Caco-2 (cell line): ENCODE data around the gene MYH9. TPM values are rescaled to one million over a fixed set of nuclear protein-coding genes. Genes with fewer than 3 reads are reported as not detected.

Source experiments
- BruUV-seq: library from RNA; stranded (reverse); fragments of 400-500 nt; replicated peaks from 2 replicates; lab custom pipeline; 2021; lab: Mats Ljungman, UMichigan
- CTCF ChIA-PET: fragments of 300-600 bp; sonication (Branson Sonifier 250); formaldehyde crosslinking; loops from one replicate; lab custom pipeline; 2022; ENCODE audit warnings: antibody characterized with exemption; lab: Charles Lee
- POLR2A ChIA-PET: fragments of 300-600 bp; sonication (Branson Sonifier 250); formaldehyde crosslinking; loops from one replicate; lab custom pipeline; 2022; ENCODE audit warnings: antibody characterized with exemption; lab: Charles Lee
- DNase-seq, 2 experiments: peaks; one replicate each; pipeline versions ENCODE4 v3.0.0 to v3.0.0-alpha.2; 2020 to 2022
- H3K27me3 ChIP-seq: replicated peaks from 2 replicates; pipeline ENCODE4 v1.6.0; 2011; ENCODE audit warnings: low read length; ENCODE audit not compliant: control insufficient read depth, insufficient read depth
- H3K36me3 ChIP-seq: 2 replicates; pipeline ENCODE4 v1.5.1; 2011; ENCODE audit warnings: low read length; ENCODE audit not compliant: control insufficient read depth, insufficient read depth
- H3K4me1 ChIP-seq: fragments of 250-450 bp; sonication (Bioruptor Pico); 2 replicates; pipeline ENCODE4 v1.5.1; 2020; ENCODE audit warnings: mild to moderate bottlenecking
- H3K4me3 ChIP-seq: 2 replicates; pipeline ENCODE4 v1.5.1; 2011; ENCODE audit warnings: low read depth, mild to moderate bottlenecking, control low read depth, low read length
- H3K9me3 ChIP-seq: fragments of 250-450 bp; sonication (Bioruptor Pico); 2 replicates; pipeline ENCODE4 v1.5.1; 2020; ENCODE audit warnings: mild to moderate bottlenecking, moderate library complexity
- H3K27ac Mint-ChIP-seq: one replicate; pipeline ENCODE4 v1.8.0; 2022; ENCODE audit warnings: mixed read lengths; ENCODE audit not compliant: unreplicated experiment
- H3K27me3 Mint-ChIP-seq: one replicate; pipeline ENCODE4 v1.8.0; 2022; ENCODE audit warnings: mixed read lengths; ENCODE audit not compliant: insufficient read depth, unreplicated experiment
- H3K36me3 Mint-ChIP-seq: one replicate; pipeline ENCODE4 v1.8.0; 2022; ENCODE audit warnings: mild to moderate bottlenecking, mixed read lengths; ENCODE audit not compliant: insufficient read depth, unreplicated experiment
- H3K4me1 Mint-ChIP-seq: one replicate; pipeline ENCODE4 v1.8.0; 2022; ENCODE audit warnings: low read depth, mixed read lengths; ENCODE audit not compliant: unreplicated experiment
- H3K4me3 Mint-ChIP-seq: one replicate; pipeline ENCODE4 v1.8.0; 2022; ENCODE audit warnings: mild to moderate bottlenecking, moderate library complexity, mixed read lengths; ENCODE audit not compliant: unreplicated experiment
- H3K9me3 Mint-ChIP-seq: one replicate; pipeline ENCODE4 v1.8.0; 2022; ENCODE audit warnings: mixed read lengths; ENCODE audit not compliant: unreplicated experiment
- CTCF ChIP-seq, 2 experiments: fragments of 200-600 bp in 1 of 2; IDR thresholded peaks; 1 replicate in 1 of 2; 2 replicates in 1 of 2; pipeline versions ENCODE4 v1.5.1 to v1.8.0; 2011 to 2022; ENCODE audit warnings: antibody characterized with exemption in 1 of 2, control low read depth in 1 of 2, inconsistent platforms in 1 of 2, low read depth in 1 of 2, low read length in 1 of 2, mild to moderate bottlenecking in 1 of 2, moderate library complexity in 1 of 2; ENCODE audit not compliant: insufficient read depth in 1 of 2, severe bottlenecking in 1 of 2, unreplicated experiment in 1 of 2
- intact Hi-C: fragments of 100-400 bp; cut with micrococcal nuclease; formaldehyde crosslinking; loops from one replicate; pipeline ENCODE4 v1.10.0; 2022; ENCODE audit not compliant: unreplicated experiment
- total RNA-seq: library from RNA; stranded (reverse); gene quantifications from 2 replicates; pipeline ENCODE4 v1.2.3, GENCODE V29; 2022

The MYH9 gene
- total RNA-seq, 1 experiment from 2014 or later = 513 TPM

DNA sequence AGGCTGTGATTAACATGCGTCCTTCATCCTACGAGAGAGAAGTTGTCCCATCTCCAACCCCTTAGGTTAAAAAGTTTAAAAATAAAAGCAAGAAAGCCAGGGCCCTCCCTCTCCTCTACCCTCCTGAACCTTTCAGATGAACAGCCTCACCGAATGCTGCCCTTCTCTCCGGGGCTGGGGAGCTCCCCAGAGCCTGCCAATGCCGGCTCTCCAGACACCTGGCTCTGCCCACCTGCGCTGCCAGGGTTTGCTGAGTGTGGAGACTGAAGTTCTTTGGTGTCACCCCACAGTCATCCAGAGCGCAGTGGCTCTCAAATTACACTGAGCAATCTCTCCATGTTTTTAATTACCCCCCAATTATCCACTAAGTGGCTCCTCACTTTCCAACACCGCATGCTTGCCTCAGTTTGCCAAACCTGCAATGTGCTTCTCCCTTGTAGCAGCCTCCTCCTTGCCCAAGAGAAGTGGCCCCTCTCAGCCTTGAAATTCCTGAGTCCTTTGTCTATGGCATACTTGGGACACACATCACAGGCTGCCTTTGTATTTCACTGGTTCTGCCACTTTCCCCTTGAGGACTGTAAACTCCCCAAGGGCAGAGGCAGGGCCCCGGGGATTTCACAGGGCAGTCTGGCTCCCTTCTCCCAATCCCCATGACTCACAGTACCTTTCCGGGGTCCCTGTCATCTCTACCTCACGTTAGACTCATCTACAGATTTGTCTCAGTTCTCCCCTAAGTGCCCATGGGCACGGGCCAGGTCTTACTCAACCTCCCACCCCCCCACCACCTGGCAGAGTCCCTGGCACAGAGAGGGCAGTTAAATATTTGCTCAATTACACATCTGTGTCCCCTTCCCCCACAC is 2.0 kb downstream of the MYH9 start:
- POLR2A ChIA-PET = interaction anchor here (0.5 to 0.6 kb wide), 2 partner anchors 66 to 144 kb away, joined by 6 to 8 read pairs; no protein-coding TSS in a partner anchor
- BruUV-seq = TSS peak; percentile 39
- H3K4me1 ChIP-seq = peaks cover 21% of the 10 kb centered on the region
- no peaks in the 10 kb centered on the region for H3K9me3 ChIP-seq
- CTCF ChIA-PET = interaction anchor here (1.3 kb wide), 1 partner anchor 85 kb away, joined by 4 read pairs; no protein-coding TSS in a partner anchor
- intact Hi-C loops = loop anchor here (1.0 kb wide), 1 partner anchor 17 kb away; no protein-coding TSS in a partner anchor
- Mint-ChIP-seq H3K9me3 (no peaks in the 10 kb centered on the region), H3K36me3 (peaks cover 69% of the 10 kb centered on the region), H3K4me1 (peaks cover 14% of the 10 kb centered on the region), H3K27ac (peak overlapping the region; percentile 81), H3K4me3 (peak overlapping the region; percentile 94), H3K27me3 (no peaks in the 10 kb centered on the region)
- no peaks in the 10 kb centered on the region; the same call in 1 of the 2 replicates for H3K36me3 ChIP-seq
- no peak for TF ChIP-seq CTCF (IDR thresholded peaks at IDR 0.05; ENCODE audit: insufficient read depth in 1 of 2, low read depth in 1 of 2, low read length in 1 of 2, severe bottlenecking in 1 of 2, unreplicated experiment in 1 of 2)
- no peaks in the 10 kb centered on the region for H3K27me3 ChIP-seq
- H3K4me3 ChIP-seq = peak overlapping the region; percentile 98
- DNase-seq = peak in 1 of 2 experiments; percentile 48

GRCh38 chr22:36384766-36385481 is 2.8 kb downstream of the MYH9 start:
- Histone ChIP-seq H3K27me3 (no peaks in the 10 kb centered on the region), H3K4me3 (no peak overlapping the region), H3K4me1 (peaks cover 21% of the 10 kb centered on the region), H3K9me3 (no peaks in the 10 kb centered on the region), H3K36me3 (peaks cover under 1% of the 10 kb centered on the region; the same call in 1 of the 2 replicates)
- BruUV-seq = no TSS peak
- Mint-ChIP-seq H3K27me3 (no peaks in the 10 kb centered on the region), H3K36me3 (peaks cover 77% of the 10 kb centered on the region), H3K9me3 (no peaks in the 10 kb centered on the region), H3K27ac (peak overlapping the region; percentile 81), H3K4me3 (peak overlapping the region; percentile 94), H3K4me1 (peaks cover 14% of the 10 kb centered on the region)
- no peak for TF ChIP-seq CTCF (IDR thresholded peaks at IDR 0.05; ENCODE audit: insufficient read depth in 1 of 2, low read depth in 1 of 2, low read length in 1 of 2, severe bottlenecking in 1 of 2, unreplicated experiment in 1 of 2)
- DNase-seq = no peak
- ChIA-PET POLR2A (interaction anchor here (0.5 to 0.6 kb wide), 4 partner anchors 35 to 145 kb away, joined by 3 to 10 read pairs (median 7); no protein-coding TSS in a partner anchor), CTCF (interaction anchor here (1.3 kb wide), 1 partner anchor 85 kb away, joined by 4 read pairs; no protein-coding TSS in a partner anchor)
- intact Hi-C loops = no loop called here

GRCh38 chr22:36383110-36383581 is 4.6 kb downstream of the MYH9 start:
- ChIA-PET CTCF (no interaction called here), POLR2A (no interaction called here)
- no peak for TF ChIP-seq CTCF (IDR thresholded peaks at IDR 0.05; ENCODE audit: insufficient read depth in 1 of 2, low read depth in 1 of 2, low read length in 1 of 2, severe bottlenecking in 1 of 2, unreplicated experiment in 1 of 2)
- H3K27me3 Mint-ChIP-seq = no peaks in the 10 kb centered on the region
- no peaks in the 10 kb centered on the region for H3K9me3 Mint-ChIP-seq
- peaks cover 14% of the 10 kb centered on the region for H3K4me1 Mint-ChIP-seq
- H3K9me3 ChIP-seq = no peaks in the 10 kb centered on the region
- no peak overlapping the region for H3K4me3 ChIP-seq
- H3K36me3 Mint-ChIP-seq = peaks cover 88% of the 10 kb centered on the region
- no peak overlapping the region for H3K4me3 Mint-ChIP-seq
- H3K4me1 ChIP-seq = peaks cover 13% of the 10 kb centered on the region
- BruUV-seq = no TSS peak
- H3K27me3 ChIP-seq = no peaks in the 10 kb centered on the region
- peaks cover 2% of the 10 kb centered on the region; the same call in 1 of the 2 replicates for H3K36me3 ChIP-seq
- no peak overlapping the region for H3K27ac Mint-ChIP-seq
- DNase-seq = no peak
- intact Hi-C loops = no loop called here
